Fibroblast of peridontal ligament (primary cell): ENCODE data around the gene ACSF3.

ENCODE experiments used
- DNase-seq: peaks from one replicate; pipeline ENCODE4 v3.0.0-alpha.2; 2010; ENCODE audit errors: extremely low read depth

ACSF3 gene

DNA sequence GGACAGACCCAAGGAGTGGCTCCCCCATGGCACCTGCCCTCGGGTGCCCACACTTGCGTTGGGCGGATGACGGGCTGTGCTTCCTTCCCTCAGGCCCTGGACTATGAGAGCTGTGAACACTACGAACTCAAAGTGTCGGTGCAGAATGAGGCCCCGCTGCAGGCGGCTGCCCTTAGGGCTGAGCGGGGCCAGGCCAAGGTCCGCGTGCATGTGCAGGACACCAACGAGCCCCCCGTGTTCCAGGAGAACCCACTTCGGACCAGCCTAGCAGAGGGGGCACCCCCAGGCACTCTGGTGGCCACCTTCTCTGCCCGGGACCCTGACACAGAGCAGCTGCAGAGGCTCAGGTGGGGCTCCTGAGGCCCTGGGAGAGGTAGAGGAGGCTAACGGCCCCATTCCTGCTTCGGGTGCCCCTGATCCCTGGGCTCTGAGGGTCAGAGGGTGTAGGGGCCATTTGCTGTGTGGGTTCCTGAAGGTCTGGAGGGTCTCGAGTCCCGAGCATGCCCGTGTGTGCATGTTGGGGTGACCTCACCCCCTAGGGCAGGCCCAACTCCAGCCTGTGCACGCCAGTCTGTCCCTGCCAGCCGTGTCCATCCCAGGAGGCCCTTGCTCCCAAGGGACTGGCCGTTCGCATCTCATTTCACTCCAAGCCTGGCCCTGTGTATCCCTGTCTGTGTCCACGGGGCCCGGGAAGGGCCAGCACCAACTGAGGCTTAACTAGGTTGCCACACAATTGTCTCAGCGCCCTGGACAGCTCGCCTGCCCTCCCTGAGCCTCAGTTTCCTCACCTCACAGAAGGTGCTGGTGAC lies 96.7 kb downstream of the ACSF3 start:
- no peak for DNase-seq

DNA sequence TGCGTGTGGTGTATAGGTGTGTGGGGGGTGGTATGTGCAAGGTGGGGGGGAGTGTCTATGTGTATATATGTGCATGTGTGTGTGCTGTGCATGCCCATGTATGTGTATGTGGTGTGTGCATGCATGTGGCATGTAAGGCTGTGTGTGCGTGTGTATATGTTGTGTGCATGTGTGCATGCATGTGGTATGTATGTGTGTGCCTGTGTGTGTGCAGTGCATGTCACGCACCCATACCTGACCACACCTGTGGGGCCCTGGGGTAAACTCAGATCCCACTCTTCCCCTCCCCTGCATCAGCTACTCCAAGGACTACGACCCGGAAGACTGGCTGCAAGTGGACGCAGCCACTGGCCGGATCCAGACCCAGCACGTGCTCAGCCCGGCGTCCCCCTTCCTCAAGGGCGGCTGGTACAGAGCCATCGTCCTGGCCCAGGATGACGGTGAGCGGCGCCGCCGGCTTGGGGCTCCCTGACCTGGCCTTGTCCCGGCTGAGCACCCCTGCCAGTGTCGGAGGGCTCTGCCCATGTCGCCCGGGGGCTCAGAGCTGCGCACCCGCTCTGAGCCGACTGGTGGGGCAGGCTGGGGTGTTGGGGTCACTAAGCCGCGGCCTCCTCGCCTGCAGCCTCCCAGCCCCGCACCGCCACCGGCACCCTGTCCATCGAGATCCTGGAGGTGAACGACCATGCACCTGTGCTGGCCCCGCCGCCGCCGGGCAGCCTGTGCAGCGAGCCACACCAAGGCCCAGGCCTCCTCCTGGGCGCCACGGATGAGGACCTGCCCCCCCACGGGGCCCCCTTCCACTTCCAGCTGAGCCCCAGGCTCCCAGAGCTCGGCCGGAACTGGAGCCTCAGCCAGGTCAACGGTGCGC lies 97.6 kb downstream of the ACSF3 start:
- no peak for DNase-seq

DNA sequence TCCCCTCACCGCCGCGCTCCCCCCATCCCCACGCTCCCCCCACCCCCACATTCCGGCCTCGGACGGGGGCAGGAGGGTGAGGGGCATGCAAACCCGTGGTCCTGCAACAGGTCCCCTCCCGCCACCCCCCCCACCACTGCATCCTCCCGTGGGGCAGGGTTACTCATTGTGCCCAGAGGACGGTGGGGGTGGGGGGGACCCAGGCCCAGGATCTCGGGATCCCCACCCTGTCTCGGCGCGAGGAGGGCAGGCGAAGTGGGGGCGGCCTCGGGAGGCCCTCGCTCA lies 98.2 kb downstream of the ACSF3 start:
- DNase-seq, result no peak

GRCh38 chr16:89192186-89192955 lies 98.7 kb downstream of the ACSF3 start:
- DNase-seq, result peak; percentile 92

DNA sequence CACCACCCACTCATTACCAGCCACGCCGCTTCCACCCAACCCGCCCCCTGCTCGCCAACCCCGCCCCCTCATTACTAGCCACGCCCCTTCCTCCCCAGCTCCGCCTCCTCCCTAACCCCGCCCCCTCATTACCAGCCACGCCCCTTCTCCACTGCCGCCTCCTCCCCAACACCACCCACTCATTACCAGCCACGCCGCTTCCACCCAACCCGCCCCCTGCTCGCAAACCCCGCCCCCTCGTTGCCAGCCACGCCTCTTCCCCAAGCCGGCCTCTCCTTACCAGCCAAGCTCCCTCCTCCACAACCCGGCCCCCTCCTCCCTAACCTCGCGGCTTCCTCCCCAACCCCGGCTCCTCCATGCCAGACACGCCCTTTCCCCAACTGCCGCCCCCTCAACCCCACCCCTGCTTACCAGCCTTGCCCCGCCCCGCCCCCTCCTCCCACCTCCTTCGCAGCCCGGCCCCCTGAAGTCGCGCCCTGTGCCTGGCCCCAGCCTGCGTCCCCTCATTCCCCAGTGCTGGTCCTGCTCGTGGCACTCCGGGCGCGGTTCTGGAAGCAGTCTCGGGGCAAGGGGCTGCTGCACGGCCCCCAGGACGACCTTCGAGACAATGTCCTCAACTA lies 99.4 kb downstream of the ACSF3 start:
- DNase-seq, result peak; percentile 79

- no peak for DNase-seq
Measured at GRCh38 chr16:89193576-89194293, 100.1 kb downstream of the ACSF3 start.

- no peak for DNase-seq
Measured at GRCh38 chr16:89194340-89195311, 101.0 kb downstream of the ACSF3 start.

DNA sequence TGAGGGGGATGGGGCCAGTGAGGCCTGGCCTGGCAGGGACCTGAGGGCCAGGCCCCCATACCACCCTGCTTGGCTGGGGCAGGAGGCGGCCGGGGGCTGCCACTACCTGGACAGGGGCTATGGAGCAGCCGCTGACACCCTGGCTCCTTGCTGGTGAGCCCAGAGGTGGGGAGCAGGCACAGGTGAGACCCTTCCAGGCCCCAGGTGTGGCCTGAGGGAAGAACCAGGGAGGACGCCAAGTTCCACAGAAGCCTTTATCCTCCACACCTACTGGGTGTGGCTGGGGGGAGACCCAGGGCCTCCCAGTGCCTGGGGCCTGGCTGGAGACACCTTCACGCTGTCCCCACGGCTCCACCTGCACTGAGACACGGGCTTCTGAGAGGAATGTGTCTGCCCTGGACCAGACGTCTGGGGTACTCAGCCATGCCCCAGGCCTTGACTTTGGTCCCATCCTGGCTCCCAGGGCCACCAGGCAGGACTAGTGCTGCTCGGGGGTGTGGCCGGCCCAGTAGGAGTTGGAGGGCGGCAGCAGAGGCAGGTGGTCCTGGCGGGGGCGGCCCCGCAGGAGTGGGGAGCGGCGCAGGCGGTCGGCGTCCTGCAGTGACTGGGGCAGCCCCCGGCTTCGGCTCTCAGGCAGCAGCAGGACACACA lies 102.0 kb downstream of the ACSF3 start:
- no peak for DNase-seq

DNA sequence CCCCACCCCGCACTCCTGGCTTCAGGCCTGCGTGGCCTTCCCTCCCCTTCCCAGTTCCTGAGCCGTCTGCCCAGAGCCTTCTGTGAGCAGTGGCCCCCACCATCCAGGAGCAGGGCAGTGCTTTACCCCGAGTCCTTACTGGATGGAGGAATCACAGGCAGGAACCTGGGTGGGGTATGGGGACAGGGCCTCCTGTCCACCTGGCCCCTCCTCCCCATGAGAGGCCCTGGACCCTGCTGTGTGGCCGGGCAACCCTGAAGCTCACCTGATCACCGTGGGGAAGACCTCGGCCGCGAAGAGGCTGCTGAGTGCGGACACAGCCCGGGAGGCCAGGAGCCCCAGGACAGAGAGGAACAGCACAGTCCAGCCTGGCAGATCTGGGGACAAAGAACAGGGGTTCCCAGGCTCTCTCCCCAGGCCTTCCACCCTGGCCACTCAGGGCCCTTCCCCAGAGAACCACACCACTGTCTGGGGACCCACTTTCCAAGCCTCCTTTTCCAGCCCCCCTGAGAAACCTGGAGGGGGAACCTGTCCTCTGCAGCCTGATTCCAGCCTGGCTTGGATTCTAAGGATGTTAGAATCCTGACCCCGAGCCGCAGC lies 103.5 kb downstream of the ACSF3 start:
- DNase-seq, result no peak

DNA sequence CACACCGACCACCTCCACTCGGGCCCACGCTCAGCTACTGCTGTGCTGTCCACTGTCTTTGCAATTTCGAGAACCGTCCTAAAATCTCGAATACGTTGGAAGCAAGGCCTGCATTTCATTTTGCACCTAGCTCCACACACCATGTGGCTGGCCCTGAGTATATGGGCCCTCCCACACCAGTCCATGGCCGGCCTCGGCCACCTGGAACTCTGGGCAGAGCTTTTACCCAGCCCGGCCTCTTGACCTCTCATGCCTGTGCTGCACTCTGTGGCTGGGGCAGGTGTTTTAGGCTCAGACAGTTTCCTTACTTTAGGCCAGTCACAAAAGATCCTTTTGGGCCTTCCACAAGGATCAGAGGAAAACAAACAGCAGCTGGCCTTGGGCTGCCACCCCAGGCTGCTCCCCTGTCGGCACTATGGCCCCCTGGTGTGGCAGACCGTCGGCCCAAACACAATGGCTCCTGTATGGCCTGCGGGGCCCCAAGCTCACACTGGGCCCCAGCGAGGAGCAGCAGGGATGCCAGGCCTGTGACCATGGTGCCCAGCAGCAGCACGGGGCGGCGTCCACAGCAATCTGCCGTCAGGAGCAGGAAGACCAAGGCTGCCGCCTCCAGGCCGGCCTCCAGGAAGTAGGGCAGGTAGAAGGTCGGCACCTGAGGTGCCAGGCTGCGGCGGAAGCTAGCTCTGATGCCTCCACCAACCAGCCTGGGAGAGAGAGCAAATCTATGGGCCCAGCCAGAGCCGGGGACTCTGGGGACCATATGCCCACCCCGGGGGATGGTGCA lies 104.2 kb downstream of the ACSF3 start:
- no peak for DNase-seq

DNA sequence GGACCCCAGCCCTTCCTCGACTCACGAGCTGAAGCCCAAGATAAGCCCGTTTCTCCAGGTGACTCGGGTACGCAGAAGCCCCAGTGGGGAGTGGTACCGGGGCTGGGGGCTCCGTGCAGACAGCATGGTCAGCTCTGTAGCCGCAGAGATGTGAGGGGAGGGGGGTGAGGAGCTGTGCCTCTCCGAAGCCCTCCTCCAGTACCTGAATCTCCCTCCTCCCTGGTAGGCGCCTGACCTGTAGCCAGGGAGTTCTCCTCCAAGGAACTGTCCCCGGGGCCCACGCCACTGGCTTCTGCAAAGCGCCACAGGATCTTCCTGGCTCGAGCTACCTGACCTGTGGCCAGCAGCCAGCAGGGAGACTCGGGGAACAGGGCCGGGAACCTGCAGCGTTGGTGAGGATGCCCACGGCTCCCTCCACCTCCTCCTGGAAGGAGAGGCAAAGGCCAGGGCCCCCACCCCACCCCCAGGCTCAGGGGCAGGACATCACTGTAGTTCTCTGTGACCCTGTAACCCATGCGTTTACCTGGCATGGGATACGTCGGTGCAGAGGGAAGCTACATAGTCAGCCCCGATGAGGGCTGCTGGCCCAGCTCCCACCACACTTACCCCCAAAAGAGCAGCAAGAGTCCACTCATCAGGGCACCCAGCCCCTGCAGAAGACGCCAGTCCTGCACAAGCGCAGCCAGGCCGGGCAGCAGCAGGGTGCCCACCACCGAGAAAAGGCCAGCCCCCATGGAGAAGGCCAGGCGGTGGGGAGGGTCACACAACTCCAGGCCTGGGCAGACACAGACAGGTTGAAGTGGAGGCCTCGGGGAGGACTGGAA lies 105.0 kb downstream of the ACSF3 start:
- DNase-seq, result no peak

DNA sequence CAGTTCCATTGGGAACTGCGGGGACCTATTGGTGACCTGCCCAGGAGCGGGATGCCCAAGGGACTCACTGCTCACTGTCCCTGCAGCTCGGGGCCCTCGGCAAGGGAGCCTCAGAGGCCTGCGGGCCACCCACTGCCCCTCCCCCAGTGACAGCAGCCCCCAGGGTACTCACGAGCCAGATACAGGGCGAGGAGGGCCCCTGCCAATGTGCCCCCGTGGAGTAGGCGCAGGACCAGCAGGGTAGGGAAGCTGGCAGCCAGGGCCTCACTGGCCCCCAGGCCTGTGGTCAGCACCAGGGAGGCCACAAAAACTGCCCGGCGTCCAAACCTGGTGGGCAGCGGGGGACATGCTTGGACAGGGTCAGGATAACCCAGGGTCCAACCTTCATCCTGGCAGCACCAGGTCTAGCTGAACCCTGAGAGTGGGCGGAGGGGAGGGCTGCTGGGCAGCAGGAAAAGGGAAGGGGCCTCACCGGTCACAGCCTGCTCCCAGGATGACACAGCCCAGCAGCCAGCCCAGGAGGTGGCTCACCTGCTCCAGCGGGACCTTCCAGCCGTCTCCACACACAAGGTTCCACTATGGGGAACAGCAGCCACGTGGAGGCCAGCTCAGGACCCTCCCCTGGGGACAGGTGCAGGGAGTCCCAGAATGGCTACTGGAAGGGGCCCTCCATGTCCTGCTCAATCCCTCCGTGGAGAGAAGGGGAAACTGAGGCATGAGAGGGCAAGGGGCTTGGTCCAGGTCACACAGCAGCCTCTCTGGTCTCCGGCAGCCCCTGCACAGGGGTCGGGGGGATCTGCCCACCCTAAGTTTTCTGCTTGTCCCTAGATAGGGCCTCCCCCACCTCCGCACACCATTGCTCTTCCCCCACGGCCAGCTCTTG lies 105.8 kb downstream of the ACSF3 start:
- no peak for DNase-seq

DNA sequence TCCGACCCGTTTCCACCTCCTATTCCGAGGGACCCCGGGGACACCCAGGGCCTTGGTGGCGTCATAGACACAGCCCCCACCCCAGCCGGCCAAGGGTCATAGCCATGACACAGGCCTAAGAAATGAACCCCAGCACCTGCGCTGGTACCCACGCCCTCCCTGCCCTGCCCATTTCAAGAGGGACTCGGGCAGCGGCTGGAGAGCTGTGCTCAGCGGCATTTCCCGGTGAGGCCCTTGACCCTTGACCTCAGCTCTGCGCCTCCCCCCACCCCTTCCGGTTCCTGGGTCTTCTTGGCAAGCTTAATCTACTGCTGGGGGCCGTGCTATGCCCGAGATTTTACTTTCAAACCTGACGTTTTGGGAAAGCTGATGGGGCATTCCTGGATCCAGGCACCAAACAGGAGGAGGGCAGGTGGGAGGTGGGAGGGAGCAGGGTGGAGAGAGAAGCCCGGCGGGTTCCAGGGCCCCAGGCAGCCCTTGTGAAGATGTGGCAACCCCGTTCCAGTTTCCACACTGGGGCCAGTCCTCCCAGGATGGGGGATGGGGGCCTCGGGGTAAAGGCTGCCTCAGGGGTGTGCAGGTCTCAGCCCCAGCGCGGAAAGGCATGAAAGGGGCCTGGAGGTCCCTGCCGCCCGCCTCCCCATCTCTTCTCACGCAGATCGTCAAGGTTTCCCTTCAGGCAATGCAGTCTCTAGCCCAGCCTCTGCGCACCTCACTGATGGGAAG lies 106.6 kb downstream of the ACSF3 start, which contains the start of gene SLC22A31:
TSS of gene SLC22A31 (minus strand) at position 414 of the 726 bp plus-strand sequence. CDS start at position 378, 36 bp downstream.
- DNase-seq, result no peak

- DNase-seq, result no peak
Measured at GRCh38 chr16:89200850-89201411, 107.3 kb downstream of the ACSF3 start.
